ENCODE results near the gene KCNMB2. TPM values are rescaled to one million over a fixed set of nuclear protein-coding genes. Genes with fewer than 3 reads are reported as not detected.

The KCNMB2 gene
- total RNA-seq, 1 experiment from 2014 or later = not detected

- Mint-ChIP-seq H3K9me3 (no peaks in the 10 kb centered on the region), H3K27me3 (ENCODE audit: low read depth) (no peaks in the 10 kb centered on the region), H3K4me3 (no peak overlapping the region), H3K27ac (no peak overlapping the region), H3K36me3 (no peaks in the 10 kb centered on the region), H3K4me1 (peaks cover 13% of the 10 kb centered on the region)
- ATAC-seq (no peak), DNase-seq (ENCODE audit: low spot score) (no peak)
- no peak for TF ChIP-seq ARID4B (CRISPR knock-in tag; IDR thresholded peaks at IDR 0.05; ENCODE audit: borderline replicate concordance)
- no peak for TF ChIP-seq E2F1 (CRISPR knock-in tag; IDR thresholded peaks at IDR 0.05)
- no peak for TF ChIP-seq ZNF219 (CRISPR knock-in tag; IDR thresholded peaks at IDR 0.05; ENCODE audit: borderline replicate concordance)
- no peak for TF ChIP-seq TEAD4 (CRISPR knock-in tag; IDR thresholded peaks at IDR 0.05)
- no peak for TF ChIP-seq ZNF532 (CRISPR knock-in tag; IDR thresholded peaks at IDR 0.05; ENCODE audit: borderline replicate concordance)
- TF ChIP-seq ATF1 (CRISPR knock-in tag; IDR thresholded peaks at IDR 0.05) = no peak
- TF ChIP-seq ELF4 (CRISPR knock-in tag; IDR thresholded peaks at IDR 0.05; ENCODE audit: low read depth) = no peak
- no peak for TF ChIP-seq NR1H2 (CRISPR knock-in tag; IDR thresholded peaks at IDR 0.05)
- no peak for TF ChIP-seq NR3C1 (CRISPR knock-in tag; conservative IDR thresholded peaks at IDR 0.05; ENCODE audit: low read depth)
- TF ChIP-seq ZBTB21 (CRISPR knock-in tag; IDR thresholded peaks at IDR 0.05; ENCODE audit: borderline replicate concordance) = no peak
- no peak for TF ChIP-seq E2F4 (CRISPR knock-in tag; IDR thresholded peaks at IDR 0.05; ENCODE audit: borderline replicate concordance, low read depth)
- no peak for TF ChIP-seq JAZF1 (CRISPR knock-in tag; IDR thresholded peaks at IDR 0.05)
- no peak for TF ChIP-seq FOXJ3 (CRISPR knock-in tag; IDR thresholded peaks at IDR 0.05; ENCODE audit: borderline replicate concordance)
- TF ChIP-seq CTCF (IDR thresholded peaks at IDR 0.05) = no peak
- no peak for TF ChIP-seq E2F5 (CRISPR knock-in tag; IDR thresholded peaks at IDR 0.05)
- ChIA-PET POLR2A (no interaction called here), CTCF (no interaction called here)
Measured at GRCh38 chr3:178777718-178778411, 241.6 kb downstream of the KCNMB2 start.
